ENCODE data around the gene CAMSAP1. TPM values are rescaled to one million over a fixed set of nuclear protein-coding genes. Genes with fewer than 3 reads are reported as not detected.

CAMSAP1 gene
- total and polyA plus RNA-seq, 2 donors (not counting 1 experiment from before 2014, with no cell fraction given): 5.0 to 18.8 TPM

DNA sequence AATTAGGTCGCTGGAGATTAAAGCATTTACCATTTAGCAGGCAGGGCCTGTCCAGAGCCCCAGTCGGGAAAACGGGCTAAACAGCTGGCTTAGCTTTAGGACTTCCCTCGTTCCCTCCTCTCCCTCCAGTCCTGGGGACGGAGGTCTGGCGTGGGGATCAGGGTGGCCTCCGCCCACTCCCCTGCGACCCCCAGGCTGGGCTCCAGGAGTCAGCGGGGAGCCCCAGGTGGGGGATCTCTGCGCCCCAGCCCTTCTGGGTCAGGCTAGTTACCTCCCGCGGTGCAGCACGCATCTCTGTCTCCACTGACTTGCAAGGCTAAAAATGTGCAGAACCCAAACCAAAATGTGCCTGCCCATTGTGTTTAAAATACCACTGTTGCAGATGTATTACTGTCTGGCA, 16.2 kb upstream of the CAMSAP1 start:
- H3K4me1 ChIP-seq (ENCODE audit: control insufficient read depth, extremely low read depth, insufficient read depth, low read length): no peaks in the 10 kb centered on the region
- no peak overlapping the region for H3K4me3 ChIP-seq (replicated peaks in 1 of 4; ENCODE audit: control extremely low read depth in 1 of 4, insufficient read depth in 1 of 4, low read depth in 3 of 4, low read length in 4 of 4)
- H3K36me3 ChIP-seq (ENCODE audit: control insufficient read depth, insufficient read depth, low read length): no peaks in the 10 kb centered on the region
- H3K4me2 ChIP-seq (ENCODE audit: extremely low read depth, insufficient read depth, low read length): no peak overlapping the region
- no peaks in the 10 kb centered on the region for H3K79me2 ChIP-seq (ENCODE audit: control insufficient read depth, insufficient read depth, low read length)
- no peaks in the 10 kb centered on the region for H4K20me1 ChIP-seq (ENCODE audit: control insufficient read depth, extremely low read depth, insufficient read depth, low read length)
- H2AFZ ChIP-seq (ENCODE audit: low read length): no peak overlapping the region
- no peaks in the 10 kb centered on the region for H3K27me3 ChIP-seq (ENCODE audit: control insufficient read depth, insufficient read depth, low read length)
- TF ChIP-seq CTCF (conservative IDR thresholded peaks at IDR 0.05 in 1 of 2, IDR thresholded peaks at IDR 0.05 in 1 of 2; ENCODE audit: low read depth in 1 of 2, low read length in 2 of 2): no peak
- no peak for TF ChIP-seq EZH2 (IDR thresholded peaks at IDR 0.05; ENCODE audit: low read length, missing control alignments)
- H3K27ac ChIP-seq (ENCODE audit: insufficient read depth, low read length): no peak overlapping the region
- no peaks in the 10 kb centered on the region for H3K9me3 ChIP-seq (ENCODE audit: control insufficient read depth, insufficient read depth, low read depth, low read length)
- no peak overlapping the region for H3K9ac ChIP-seq (ENCODE audit: insufficient read depth, low read length)
- no peak for DNase-seq (ENCODE audit: low read depth in 2 of 2)

DNA sequence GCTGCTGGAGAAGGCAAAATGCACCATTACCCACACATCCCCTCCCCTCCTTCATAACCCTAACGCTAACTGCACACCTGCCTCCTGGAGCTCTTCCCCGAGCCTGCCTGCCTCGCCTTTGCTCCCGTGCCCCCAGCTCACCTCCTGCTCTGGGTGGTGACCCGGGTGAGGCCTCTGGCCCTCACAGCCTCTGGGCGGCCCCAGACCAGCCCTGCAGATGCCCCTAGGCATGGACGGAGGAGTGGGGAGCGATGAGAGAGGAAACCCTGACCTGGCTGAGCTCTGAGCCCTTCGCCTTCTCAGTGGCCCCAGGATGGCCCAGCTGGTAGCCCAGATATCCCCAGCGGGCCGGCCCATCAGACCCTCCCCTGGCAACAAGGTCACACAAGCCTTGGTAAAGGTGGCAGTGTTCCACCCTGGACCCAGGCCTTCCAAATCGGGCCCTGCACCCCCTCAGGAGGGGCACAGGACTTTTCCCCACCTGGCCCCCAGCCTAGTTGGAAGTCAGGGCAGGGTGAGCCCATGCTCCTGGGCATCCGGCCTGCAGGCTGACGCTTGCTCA, 14.5 kb upstream of the CAMSAP1 start:
- no peak overlapping the region for H3K27ac ChIP-seq (ENCODE audit: insufficient read depth, low read length)
- no peaks in the 10 kb centered on the region for H3K4me1 ChIP-seq (ENCODE audit: control insufficient read depth, extremely low read depth, insufficient read depth, low read length)
- no peak overlapping the region for H3K9ac ChIP-seq (ENCODE audit: insufficient read depth, low read length)
- H4K20me1 ChIP-seq (ENCODE audit: control insufficient read depth, extremely low read depth, insufficient read depth, low read length): no peaks in the 10 kb centered on the region
- TF ChIP-seq EZH2 (IDR thresholded peaks at IDR 0.05; ENCODE audit: low read length, missing control alignments): no peak
- no peaks in the 10 kb centered on the region for H3K9me3 ChIP-seq (ENCODE audit: control insufficient read depth, insufficient read depth, low read depth, low read length)
- H3K36me3 ChIP-seq (ENCODE audit: control insufficient read depth, insufficient read depth, low read length): no peaks in the 10 kb centered on the region
- H3K4me3 ChIP-seq (replicated peaks in 1 of 4; ENCODE audit: control extremely low read depth in 1 of 4, insufficient read depth in 1 of 4, low read depth in 3 of 4, low read length in 4 of 4): no peak overlapping the region
- H3K79me2 ChIP-seq (ENCODE audit: control insufficient read depth, insufficient read depth, low read length): no peaks in the 10 kb centered on the region
- H3K27me3 ChIP-seq (ENCODE audit: control insufficient read depth, insufficient read depth, low read length): no peaks in the 10 kb centered on the region
- DNase-seq (ENCODE audit: low read depth in 2 of 2): no peak
- no peak overlapping the region for H2AFZ ChIP-seq (ENCODE audit: low read length)
- no peak overlapping the region for H3K4me2 ChIP-seq (ENCODE audit: extremely low read depth, insufficient read depth, low read length)

- H3K4me1 ChIP-seq (ENCODE audit: control insufficient read depth, extremely low read depth, insufficient read depth, low read length): no peaks in the 10 kb centered on the region
- H2AFZ ChIP-seq (ENCODE audit: low read length): no peak overlapping the region
- no peaks in the 10 kb centered on the region for H3K9me3 ChIP-seq (ENCODE audit: control insufficient read depth, insufficient read depth, low read depth, low read length)
- no peak overlapping the region for H3K9ac ChIP-seq (ENCODE audit: insufficient read depth, low read length)
- DNase-seq (ENCODE audit: low read depth in 2 of 2): no peak
- no peak overlapping the region for H3K4me3 ChIP-seq (replicated peaks in 1 of 4; ENCODE audit: control extremely low read depth in 1 of 4, insufficient read depth in 1 of 4, low read depth in 3 of 4, low read length in 4 of 4)
- H4K20me1 ChIP-seq (ENCODE audit: control insufficient read depth, extremely low read depth, insufficient read depth, low read length): no peaks in the 10 kb centered on the region
- no peak overlapping the region for H3K27ac ChIP-seq (ENCODE audit: insufficient read depth, low read length)
- TF ChIP-seq EZH2 (IDR thresholded peaks at IDR 0.05; ENCODE audit: low read length, missing control alignments) (no peak), CTCF (conservative IDR thresholded peaks at IDR 0.05 in 1 of 2, IDR thresholded peaks at IDR 0.05 in 1 of 2; ENCODE audit: low read depth in 1 of 2, low read length in 2 of 2) (no peak)
- no peaks in the 10 kb centered on the region for H3K36me3 ChIP-seq (ENCODE audit: control insufficient read depth, insufficient read depth, low read length)
- no peaks in the 10 kb centered on the region for H3K79me2 ChIP-seq (ENCODE audit: control insufficient read depth, insufficient read depth, low read length)
- H3K27me3 ChIP-seq (ENCODE audit: control insufficient read depth, insufficient read depth, low read length): no peaks in the 10 kb centered on the region
- no peak overlapping the region for H3K4me2 ChIP-seq (ENCODE audit: extremely low read depth, insufficient read depth, low read length)
These were observed 13.7 kb upstream of the CAMSAP1 start for GRCh38 chr9:135920973-135921585.
